ENCODE results near the gene ANKUB1.

The ANKUB1 gene

DNA sequence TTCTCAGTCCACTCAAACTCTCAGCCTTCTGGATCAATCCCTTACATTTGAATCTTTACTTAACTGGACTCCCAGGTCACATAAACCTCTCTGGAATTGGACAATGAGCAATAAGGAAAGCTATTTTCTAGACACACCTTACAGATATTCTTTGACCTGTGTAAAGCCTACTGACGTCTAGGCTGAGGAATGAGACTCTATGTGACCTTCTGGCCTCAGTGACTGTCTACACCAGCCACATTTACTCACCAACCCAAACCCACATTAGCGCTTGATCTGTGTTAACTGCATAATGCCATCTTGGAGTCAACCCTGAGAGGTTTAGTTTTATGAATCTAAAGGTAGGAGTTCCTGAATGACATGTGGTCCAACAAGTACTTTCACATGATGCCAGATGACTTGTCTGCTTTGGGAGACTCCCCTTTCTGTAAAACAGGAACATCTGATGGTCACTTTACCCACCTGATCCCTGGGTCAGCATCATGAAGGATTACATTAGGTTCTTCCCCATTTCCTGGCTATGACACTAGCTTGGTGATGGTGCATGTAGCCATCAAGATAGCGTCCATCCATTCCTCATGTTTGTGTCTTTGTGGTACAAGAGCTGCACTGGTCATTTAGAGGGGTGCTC, 28.7 kb downstream of the ANKUB1 start:
- no peak for DNase-seq (ENCODE audit: low read depth)

DNA sequence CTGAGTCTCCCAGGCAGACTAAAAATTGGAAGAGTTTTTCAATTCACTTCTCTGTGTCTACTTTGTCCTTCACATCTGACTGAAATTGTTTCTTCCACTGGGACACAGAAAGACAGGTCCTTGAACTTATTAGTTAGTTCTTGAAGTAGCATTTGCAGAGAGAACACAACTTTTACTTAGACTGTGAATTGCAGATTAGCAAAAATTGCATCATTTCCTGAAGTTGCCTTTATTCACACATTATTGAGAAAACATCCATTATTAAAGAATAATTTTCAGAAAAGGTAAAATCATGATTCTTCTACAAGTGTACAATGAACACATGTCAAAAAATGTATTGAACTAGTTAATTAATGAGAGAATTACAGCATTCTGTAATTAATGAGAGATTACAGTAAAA, 38.6 kb downstream of the ANKUB1 start:
- DNase-seq (ENCODE audit: low read depth) = no peak

DNA sequence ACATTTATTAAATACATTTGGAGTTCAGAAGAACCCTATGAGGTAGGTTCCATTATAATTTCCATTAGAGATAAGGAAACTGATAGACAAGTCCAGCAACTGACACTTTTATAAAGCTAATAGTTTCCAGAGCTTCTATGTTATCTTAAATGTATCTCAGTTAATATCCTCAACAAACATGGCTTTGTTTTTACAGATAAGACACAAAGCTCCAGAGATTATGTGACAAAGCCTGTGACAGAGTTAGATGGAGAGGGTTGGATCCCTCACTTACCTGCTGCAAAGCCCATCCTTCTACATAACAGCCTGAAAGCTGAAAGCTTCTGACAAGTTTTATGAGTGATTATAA, 39.6 kb downstream of the ANKUB1 start:
- no peak for DNase-seq (ENCODE audit: low read depth)

DNA sequence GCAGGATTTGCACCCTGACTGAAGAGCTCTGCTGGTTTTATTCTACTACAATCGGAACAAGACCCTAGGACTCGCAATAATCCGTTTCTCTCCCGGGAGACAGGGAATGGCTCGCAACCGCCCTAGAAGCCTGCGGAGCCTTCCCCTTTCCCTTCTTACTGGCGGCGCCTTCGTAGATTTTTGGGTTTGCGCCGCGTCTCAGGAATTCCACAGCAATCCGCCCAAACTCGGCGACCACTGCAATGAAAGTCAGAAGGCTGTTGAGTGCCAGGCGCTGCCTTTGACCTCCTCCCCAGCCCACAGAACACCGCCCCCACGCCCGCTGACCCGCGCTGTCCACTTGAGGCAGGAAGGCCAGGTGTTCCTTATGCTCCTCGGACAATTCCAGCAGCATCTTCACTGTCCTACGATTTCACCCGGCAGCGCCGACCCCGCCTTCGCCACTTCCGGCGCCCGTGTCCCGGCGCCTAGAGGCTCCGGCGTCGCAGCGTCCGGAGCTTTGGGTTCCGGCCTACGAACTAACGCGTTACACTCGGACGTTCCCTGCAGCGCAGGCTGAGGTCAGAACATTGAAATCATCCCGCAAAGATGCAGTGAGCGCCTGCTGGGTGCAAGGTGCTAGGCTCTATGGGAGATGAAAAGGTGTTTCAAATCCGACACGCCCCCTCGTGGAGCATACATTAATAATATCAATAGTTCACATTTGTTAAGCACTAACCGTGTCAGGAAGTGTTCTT, 40.1 kb downstream of the ANKUB1 start, which contains the start of gene COMMD2:
Gene COMMD2, minus strand, starts transcription at position 439 of the 737 bp plus-strand sequence. Its CDS starts 45 bp downstream, at position 394.
- peak; percentile 67 for DNase-seq (ENCODE audit: low read depth)

DNA sequence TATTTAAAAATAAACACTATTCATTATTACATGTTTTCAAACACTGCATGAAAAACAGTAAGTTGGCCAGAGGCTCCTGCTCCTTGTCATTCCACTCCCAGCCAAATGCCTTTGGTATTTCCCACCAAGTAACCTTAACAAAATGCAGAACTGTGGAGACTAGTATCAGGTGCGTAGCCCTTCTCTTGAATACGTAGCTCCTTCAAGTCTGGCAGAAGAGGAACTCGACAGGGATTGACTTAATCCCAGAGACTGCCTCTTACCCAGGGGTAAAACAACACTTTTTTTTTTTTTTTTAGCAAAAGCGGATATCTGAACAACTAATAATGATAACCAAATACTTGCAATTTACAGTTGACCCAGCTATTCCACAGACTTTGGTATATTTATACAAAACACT, 40.8 kb downstream of the ANKUB1 start:
- DNase-seq (ENCODE audit: low read depth) = no peak

DNA sequence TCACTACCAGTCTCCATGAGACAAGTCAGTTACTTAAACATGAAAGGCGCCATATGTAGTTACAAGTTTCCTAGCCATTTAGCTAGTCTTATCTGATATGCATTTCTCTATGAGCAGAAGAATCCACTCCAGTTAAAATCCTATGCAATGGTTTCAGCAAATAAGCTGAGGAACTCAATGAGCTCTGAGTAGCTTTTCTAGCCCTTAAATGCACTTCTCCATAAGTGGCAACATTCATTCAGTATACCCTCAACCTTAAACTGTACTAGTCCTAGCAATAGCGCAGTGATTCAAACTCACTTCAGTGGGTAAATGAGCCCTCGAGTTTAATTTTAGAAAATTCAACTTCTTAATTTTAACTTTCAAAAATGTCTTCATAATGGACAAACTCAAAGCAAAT, 47.7 kb downstream of the ANKUB1 start:
- no peak for DNase-seq (ENCODE audit: low read depth)

DNA sequence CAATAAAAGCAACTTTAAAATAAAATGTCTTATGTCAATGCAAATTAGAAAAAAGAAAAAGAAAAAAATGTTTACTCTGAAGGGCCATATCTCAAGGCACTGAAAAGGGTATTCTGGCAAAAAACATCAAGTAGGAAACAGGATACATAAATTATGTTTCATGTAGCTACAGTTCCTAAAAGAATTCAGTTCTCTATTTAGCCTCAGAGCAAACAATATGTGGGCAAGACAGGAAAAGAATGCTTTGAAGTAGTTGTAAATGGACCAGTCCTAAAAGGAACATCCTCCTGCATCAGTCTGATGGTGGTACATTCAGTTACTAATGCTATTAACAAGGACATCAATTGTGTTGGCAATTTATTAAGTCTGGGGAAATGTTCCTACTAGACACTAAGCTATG, 48.2 kb downstream of the ANKUB1 start:
- DNase-seq (ENCODE audit: low read depth) = no peak

DNA sequence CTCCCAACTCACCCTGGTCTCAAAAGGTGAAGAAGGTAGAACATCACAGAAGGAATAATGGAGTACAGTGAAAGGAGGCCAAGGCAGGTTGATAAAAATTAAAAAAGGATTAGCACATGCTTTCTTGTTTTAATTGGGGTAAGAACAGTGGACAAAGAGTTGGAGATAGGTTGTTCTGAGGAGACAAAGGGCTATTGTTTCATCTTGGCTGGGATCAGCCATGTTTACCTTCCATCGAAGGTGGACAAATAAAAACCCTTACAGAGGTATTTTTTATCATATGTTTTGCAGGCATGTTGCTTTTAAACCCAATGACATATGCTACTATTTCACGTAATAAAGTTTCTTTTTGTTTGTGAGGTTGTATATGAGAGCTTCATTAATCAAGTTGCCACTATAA, 53.0 kb downstream of the ANKUB1 start:
- no peak for DNase-seq (ENCODE audit: low read depth)

DNA sequence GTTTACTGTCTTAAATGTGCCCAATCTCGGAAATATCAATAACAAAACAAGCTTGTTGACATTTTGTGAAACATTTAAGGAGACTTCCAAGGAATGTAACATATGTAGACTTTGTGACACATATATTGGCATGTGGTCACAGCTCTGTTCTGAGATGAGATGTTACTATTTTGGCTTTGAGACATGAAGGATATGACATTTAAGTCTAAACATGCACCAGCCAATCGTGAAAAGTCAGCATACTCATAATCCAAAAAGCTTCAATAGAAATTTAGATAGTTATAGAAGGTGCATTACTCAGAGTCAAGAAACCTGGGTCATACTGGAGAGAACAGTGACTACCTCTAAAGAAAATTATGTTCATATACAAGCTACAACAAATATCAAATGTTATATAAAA, 53.5 kb downstream of the ANKUB1 start:
- DNase-seq (ENCODE audit: low read depth) = no peak

DNA sequence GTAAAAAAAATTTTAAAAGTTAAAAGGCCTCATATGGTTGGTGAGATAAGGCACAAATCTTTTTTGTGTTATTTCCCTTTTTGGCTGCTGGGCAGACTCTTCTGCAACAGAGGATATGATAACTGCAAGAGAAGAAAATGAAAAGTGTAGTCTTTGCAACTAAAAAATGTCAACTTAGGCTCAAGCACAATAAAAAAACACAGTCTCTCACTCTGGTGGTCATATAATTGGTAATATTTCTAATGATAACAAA, 55.5 kb downstream of the ANKUB1 start:
- no peak for DNase-seq (ENCODE audit: low read depth)

DNA sequence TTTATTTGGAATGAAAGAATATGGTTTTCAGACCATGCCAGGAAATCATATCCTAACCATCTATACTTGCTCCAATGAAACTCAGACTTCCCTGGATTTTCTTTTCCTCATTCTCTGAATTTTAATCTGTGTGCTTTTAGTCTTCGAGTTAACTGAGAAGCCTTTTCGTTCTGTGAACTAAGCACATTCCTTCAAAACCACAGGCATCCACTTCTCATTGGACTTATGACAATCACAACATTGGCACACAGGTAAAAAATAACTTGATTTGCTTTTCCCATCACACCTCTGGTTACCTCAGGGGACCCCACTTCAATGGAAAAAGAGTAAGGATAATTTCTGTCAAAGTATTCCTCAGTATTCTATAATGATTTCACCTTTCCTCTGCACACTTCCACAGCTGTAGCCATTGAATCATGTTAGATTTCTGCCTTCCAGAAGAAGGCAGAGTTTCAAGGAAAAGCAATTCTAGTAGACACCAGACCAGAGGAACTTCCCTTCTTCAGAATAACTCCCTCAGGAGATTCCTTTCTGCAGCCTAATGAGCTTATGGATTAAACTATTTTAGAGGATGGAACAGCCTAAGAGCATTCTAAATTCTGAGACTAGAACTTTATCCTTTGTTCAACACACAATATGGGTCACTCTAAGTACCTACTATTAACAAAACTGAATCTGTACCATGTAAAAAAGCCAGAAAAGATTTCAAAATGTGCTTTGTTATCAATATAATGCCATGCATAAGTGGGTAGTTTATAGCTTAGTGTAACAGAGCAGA, 56.0 kb downstream of the ANKUB1 start:
- no peak for DNase-seq (ENCODE audit: low read depth)

DNA sequence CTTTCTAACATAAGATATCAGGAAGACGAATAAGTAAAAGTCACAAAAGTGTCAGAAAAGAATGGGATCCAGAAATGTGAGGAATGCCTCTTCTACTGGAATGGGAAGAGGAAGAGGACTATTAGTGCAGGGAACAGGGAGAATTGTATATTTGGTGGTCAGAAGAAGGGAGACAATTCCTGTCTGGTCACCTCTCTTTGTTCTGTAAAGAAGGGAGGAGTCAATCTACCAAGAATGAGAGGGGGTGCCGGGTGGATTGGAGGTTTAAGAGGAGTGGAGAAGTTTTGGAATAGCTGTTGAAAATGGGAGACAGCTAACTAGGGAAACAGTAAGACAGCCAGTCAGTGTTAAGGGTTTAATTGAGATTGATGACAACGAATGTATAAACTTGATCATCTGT, 60.1 kb downstream of the ANKUB1 start:
- DNase-seq (ENCODE audit: low read depth) = no peak

DNA sequence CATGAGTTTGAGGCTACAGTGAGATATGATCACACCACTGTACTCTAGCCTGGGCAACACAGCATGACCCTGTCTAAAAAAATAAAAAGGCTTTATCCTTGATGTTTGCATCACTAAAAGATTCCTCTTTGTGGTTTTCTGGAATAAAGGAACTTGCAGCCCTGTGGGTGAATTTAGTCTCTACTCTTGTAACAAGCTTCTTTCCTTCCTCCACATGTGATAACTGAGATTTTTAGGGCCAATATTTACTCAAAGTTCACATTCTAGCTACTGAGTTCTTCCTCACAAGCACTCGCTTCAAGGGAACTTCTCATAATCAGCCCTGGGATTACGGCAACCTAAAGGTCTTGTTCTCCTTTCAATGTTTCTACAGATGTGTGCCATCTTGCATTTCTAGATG, 64.7 kb downstream of the ANKUB1 start:
- no peak for DNase-seq (ENCODE audit: low read depth)

DNA sequence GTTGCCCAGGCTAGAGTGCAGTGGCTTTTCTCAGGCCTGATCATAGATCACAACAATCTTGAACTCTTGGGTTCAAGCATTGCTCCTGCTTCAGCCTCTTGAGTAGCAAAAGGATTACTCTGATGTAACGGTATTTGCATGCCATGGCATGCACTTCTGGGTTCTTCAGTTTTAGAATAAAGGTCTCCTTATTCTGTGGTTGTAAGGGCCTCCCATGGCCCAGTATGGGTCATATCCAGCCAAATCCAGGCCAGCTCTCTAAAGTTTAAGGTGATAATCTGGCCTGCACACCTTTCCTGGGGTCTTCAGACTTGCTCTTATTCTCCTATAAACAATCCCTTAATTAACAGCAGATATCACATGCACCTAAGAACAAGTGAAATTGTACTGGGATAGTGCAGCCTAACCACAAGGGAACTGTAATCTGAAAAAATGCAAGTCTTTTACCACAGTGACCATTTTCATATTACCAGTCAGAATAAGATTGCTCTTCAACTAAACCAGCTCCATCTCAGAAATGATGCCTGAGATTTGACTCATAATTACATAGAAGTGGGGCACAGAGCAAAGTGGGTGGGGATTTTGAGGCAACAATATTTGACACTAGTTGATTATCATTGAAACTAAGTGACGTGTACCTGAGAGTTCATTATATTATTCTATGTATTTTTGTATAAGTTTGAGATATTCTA, 65.5 kb downstream of the ANKUB1 start:
- no peak for DNase-seq (ENCODE audit: low read depth)

DNA sequence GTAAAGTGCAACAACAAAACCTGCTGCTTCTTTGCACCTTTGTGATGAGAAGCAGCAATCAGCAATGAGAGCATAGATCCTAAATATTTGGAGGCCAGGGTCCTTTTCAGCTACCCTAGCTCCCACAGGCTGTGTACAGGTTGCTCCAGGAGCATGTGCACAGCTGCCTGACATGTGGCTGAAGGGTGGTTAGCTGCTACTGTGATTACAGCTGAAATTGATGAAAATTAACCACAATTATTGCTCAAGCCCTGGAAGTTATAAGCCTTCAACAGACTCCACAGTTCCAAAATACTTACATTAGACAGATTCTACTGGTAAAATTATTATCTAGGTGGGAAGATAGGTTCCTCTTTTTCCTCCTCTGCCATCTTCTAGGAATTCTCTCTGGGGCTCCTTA, 68.6 kb downstream of the ANKUB1 start:
- no peak for DNase-seq (ENCODE audit: low read depth)

DNA sequence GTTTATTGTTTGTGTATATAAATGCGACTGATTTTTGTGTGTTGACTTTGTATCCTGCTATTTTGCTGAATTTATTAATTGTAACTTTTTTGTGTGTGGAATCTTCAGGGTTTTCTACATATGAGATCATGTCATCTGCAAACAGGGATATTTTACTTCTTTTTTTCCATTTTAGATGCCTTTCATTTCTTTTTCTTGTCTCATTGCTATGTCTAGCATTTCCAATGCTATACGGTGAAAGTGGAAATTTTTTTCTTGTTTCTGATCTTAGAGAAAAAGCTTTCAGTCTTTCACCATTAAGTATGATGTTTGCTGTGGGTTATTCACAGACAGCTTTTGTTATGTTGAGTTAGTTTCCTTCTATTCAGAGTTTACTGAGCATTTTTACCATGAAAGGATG, 71.4 kb downstream of the ANKUB1 start:
- no peak for DNase-seq (ENCODE audit: low read depth)

DNA sequence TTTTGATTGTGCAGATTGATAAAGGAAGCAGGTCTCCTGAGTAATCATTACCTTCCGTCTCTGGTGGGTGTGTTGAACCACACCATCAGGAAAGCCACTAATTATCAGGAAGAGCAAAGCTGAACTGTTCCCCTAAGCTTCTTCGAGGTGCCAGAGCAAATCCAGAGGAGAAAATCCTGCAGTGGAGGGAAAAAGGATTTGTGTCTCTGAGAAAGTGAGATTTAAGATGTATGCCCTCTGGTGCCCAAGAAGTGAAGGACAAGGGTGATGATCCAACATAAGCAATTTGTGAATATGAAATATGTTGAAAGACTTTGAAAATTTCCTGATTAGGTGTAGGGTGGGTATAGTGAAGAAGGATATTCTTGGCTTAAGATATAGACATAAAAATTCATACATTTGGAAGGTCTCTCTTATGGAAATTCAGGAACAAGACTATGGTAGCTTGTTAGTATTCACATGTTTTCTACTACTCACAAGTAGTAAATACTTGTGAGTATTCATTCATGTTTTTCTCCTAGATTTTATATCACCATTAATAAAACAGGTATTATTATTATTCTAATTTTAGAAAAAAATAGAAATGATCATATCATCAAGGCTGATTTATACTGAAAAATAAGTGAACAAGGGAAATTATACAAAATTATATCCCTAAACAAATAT, 74.8 kb downstream of the ANKUB1 start:
- no peak for DNase-seq (ENCODE audit: low read depth)

DNA sequence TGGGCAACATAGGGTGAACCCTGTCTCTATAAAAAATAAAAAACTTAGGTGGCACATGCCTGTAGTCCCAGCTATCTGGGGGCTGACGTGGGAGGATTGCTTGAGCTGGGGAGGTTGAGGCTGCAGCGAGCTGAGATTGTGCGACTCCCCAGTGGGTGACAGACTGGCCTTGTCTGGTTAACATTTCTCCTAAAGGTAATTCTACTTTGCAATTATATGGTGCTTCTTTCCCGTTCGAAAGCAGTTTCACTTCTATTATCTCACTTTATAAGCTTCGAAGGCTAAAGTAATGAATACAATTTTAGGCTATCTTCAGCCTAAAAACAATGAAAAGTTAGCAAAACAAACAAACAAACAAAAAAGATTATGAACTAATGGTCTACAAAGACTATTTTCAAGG, 75.4 kb downstream of the ANKUB1 start:
- no peak for DNase-seq (ENCODE audit: low read depth)

DNA sequence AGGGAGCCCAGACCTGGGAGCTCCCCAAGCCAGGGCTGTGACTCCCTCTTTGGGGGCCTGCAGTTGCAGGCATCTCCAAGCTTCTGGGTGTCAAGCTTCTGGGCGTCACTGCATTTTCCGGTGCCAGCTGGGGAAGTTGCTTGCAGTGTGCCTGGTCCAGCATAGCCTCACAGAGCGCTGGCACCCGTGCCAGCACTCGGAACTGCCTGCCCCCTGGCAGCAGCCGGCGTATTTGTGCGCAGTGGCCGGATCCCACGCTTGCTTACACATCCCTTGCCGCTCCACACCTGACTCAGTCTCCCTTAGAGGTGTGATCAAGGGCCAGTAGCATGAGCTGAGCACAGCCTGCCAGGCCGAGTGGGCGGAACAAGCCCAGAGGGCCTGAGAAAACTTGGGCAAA, 77.1 kb downstream of the ANKUB1 start:
- DNase-seq (ENCODE audit: low read depth) = no peak

DNA sequence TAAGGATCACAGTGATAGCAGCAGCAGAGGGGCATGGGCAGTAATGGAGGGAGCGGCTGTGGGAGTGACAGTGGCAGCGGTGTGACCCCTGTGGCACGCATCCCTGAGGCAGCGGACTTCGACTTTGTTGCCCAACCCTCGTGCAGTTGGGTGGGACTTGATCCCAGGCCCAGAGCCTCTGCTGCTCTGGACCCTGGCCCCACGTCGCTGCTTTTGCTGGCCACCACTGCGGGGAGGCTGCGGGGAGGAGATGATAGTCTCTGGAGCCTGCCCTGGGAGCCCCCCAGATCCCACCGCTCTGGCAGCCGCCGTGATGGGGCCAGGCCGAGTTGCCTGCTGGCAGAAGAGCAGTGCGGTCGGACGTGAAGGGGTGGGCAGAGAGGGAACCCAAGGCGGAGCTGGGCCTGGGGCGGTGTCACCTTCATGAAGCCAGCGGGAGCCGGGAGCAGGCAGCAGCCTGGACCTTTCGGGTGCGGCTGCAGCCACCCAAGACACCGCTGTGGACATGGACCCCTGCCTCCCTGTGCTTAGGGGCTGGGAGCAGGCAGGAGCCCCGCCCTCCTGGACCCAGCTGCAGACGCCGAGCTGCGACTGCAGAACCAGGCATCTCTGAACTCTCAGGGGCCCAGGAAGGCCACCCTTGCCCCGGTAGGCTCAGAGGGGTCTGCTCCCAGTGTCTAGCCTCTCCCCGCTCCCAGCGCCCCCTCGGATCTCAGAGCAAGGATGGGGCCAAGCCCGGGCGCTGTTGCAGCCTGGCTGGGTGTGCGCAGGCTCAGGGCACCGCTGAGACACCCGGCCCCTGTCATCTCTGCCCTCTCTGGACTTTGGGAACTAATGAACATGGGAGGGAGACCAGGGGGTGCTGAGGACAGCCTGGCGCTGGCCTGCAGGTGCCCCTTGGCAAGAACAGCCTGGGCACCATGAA, 78.4 kb downstream of the ANKUB1 start:
- no peak for DNase-seq (ENCODE audit: low read depth)

Measured in CMK (cell line).